Stimulated activated CD8-positive, alpha-beta memory T cell treated with anti-CD3 and anti-CD28 coated beads, Interleukin-2, amount 100 ng/mL, for 1 hour (primary cell): Measurements from ENCODE around the gene TMEM163.
A peak's percentile ranks its signal among the peaks of the same experiment; 100 is the strongest.

Experiments used
- DNase-seq, 2 donors: peaks; one replicate each; pipeline ENCODE4 v3.0.0-alpha.2; 2020; ENCODE audit warnings: low read depth in 2 of 2

TMEM163 gene

GRCh38 chr2:134438371-134438770 is 280.4 kb downstream of the TMEM163 start:
- no peak for DNase-seq

DNA sequence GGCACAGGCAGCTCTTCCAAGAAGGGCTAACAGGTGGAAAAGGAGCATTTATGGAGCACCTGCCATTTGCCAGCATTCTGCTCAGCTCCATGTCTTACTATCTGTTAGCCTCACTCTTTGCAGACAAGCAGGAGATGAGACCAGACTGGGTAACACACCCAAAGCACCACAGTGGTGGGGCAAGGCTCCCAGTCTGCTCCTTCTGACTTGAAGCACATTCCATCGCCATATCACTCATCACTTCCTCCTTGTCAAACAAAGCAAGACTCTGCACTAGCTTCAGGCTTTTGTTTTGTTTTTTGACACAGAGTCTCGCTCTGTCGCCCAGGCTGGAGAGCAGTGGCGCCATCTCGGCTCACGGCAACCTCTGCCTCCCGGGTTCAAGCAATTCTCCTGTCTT is 282.1 kb downstream of the TMEM163 start:
- DNase-seq: no peak

GRCh38 chr2:134435936-134436335 is 282.9 kb downstream of the TMEM163 start:
- DNase-seq: no peak

DNA sequence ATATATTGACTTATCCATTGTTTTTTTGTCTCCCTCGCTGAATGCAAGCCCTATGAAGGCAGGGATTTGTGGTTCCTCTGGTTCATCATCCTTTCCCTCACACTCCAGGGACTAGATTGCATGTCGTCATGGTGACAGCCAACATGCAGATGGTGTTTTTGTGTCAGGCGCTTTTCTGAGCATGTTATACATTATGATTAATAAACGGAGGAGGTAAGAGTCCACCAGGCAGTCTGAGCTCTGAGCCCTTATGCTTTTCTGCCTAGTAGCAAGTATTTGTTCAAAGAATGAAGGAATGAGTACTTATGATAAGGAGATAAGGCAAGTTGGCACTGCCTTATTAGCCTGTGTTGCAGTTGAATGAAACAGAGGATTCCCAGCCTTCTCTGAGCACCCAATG is 283.3 kb downstream of the TMEM163 start:
- DNase-seq: no peak

- no peak for DNase-seq
Observed at GRCh38 chr2:134433979-134434378, 284.8 kb downstream of the TMEM163 start.

DNA sequence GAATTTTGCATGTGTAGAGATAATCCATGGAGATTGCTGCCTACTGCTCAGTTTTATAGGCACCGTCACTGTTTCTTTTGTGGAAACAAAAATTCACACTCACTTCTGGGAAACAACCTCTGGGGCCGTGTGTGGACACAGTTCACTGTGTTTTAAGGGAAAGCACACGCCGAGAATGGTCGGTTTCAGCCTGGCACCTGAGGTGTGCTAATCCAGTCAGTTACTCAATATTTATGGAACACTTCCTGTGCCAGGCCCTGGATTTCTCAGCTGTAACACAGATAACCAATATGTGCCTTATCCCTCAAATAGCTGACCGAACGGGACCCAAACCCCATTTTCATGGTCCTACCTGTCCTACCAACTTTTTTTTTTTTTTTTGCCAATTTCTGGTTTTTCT is 285.3 kb downstream of the TMEM163 start:
- DNase-seq: no peak

GRCh38 chr2:134432435-134432883 is 286.3 kb downstream of the TMEM163 start:
- no peak for DNase-seq

- no peak for DNase-seq
Observed at GRCh38 chr2:134431838-134432434, 286.9 kb downstream of the TMEM163 start.

GRCh38 chr2:134429886-134430285 is 288.9 kb downstream of the TMEM163 start:
- no peak for DNase-seq

GRCh38 chr2:134426721-134427120 is 292.1 kb downstream of the TMEM163 start:
- no peak for DNase-seq

DNA sequence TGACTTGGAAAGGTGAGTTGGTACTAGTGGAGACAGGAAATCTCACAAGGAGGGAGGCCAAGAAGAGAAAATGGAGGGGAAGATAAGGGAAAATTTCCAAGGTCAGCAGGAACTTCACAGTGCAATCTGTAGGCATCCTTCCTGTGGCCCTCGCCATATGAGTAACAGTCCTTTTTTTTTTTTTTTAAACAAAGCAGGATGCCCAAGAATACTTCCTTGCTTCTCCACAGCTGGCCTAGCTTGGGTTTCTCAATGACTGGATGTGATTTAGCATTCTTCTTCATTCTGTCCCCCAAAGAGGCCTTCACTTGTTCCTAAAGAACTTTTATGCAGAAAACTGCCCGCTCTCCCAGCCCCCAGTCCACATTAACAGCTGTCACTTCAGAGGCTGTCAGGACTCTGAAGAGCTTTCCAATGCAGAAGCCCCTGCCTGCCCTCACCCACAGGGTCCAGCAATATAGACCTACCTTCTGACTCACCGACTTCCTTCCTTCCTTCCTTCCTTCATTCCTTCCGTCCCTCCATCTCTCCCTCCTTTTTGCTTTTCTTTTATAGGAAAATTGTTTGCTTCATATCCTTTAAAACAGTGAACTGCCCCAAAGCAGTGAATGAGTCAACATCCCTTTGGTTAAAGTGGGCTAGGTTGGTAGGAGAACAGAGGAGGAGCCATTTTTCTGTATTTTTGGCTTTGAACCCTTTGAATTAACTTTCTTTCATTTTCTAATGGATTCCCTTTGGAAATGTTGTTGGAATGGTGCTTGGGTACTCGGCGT is 292.9 kb downstream of the TMEM163 start:
- DNase-seq: no peak

DNA sequence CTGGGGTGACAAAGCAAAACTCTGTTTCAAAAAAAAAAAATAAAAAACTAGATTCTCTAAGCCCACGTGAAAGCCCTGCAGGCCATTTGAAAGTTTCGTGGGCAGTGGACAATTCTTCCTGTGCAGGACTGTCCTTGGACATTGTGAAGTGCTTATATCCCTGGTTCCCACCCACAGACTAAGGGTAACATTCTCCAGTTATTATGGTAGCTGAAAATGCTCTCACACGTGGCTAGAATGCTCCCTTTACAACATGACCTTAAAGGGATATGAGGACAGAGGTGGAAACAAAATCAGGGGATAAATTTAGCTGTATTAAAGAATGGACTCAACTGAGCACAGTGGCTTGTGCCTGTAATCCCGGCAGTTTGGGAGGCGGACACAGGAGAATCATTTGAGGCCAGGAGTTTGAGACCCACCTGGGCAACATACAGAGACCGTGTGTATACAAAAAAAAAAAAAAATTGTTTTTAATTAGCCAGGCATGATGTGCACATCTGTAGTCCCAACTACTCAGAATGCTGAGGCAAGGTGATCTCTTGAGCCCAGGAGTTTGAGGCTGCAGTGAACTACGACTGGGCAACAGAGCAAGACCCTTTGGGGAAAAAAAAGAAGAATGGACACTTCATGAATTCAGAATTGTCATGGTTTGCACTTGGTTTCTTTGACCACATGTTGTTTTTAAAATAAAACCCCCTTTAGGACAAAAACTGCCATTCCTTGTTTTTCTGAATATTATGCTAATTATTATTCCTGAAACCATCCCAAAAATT is 297.1 kb downstream of the TMEM163 start:
- DNase-seq: no peak

DNA sequence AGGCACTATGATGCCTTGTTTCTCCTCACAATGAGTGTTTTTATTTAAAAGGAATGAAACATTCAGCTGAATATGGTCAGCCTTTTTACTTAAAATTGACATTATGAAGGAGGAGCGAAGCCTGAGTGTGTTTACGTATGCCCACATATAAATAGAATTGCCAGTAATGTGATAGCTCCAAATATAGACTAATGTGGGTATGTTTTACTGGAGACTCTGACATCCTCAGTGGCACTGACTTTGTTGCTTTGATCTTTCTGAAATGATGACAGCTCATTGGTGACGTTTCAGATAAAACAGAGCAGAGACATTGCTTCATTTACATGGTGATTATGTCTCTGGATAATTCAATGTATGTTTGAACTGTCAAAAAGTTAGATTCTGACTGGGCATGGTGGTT is 297.9 kb downstream of the TMEM163 start:
- no peak for DNase-seq

DNA sequence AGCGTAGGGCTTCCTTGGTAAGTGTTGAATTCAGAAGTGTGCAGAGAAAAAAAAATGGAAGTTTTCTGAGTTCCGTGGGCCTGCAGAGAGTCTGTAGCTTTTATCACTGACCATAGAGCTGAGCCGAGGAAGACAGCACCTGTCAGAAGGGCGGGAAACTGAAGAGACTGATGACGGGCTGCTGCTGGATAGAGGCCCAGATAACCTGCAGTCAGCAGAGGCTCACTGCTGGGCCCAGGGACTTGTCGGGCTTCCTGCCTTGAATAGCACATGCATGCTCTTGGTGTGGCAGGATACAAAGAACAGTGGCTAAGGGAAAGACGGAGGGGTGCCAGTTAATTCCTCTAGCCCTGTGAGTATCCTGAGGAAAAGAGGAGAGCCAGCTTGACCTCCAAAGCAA is 298.5 kb downstream of the TMEM163 start:
- no peak for DNase-seq

GRCh38 chr2:134417968-134418582 is 300.7 kb downstream of the TMEM163 start:
- no peak for DNase-seq

GRCh38 chr2:134416637-134417036 is 302.2 kb downstream of the TMEM163 start:
- no peak for DNase-seq

- no peak for DNase-seq
Observed at GRCh38 chr2:134416018-134416417, 302.8 kb downstream of the TMEM163 start.

GRCh38 chr2:134413912-134414311 is 304.9 kb downstream of the TMEM163 start:
- no peak for DNase-seq

GRCh38 chr2:134413430-134413829 is 305.4 kb downstream of the TMEM163 start:
- no peak for DNase-seq

- DNase-seq: no peak
Observed at GRCh38 chr2:134412639-134412999, 306.2 kb downstream of the TMEM163 start.

- peak; percentile 21 to 37 for DNase-seq
Observed at GRCh38 chr2:134411828-134412638, 306.8 kb downstream of the TMEM163 start.
